Loucy (cell line): ENCODE results near the gene UHMK1.

ENCODE experiments used
- H2AFZ ChIP-seq: fragments of 200-600 bp; sonication (generic); 2 replicates; pipeline ENCODE4 v1.6.0; 2016; ENCODE audit warnings: antibody characterized with exemption, mild to moderate bottlenecking, low read length, moderate library complexity
- H3F3A ChIP-seq: fragments of 200-600 bp; 2 replicates; pipeline ENCODE4 v1.6.0; 2016; ENCODE audit warnings: antibody characterized with exemption, low read depth, mild to moderate bottlenecking
- H3K27me3 ChIP-seq: fragments of 200-600 bp; sonication (generic); 2 replicates; pipeline ENCODE4 v1.6.1; 2014; ENCODE audit warnings: low read length, mild to moderate bottlenecking; ENCODE audit not compliant: insufficient read depth, poor library complexity, severe bottlenecking
- H3K36me3 ChIP-seq: fragments of 200-600 bp; sonication (generic); 2 replicates; pipeline ENCODE4 v1.6.1; 2016; ENCODE audit warnings: low read length; ENCODE audit not compliant: insufficient read depth
- H3K4me1 ChIP-seq: fragments of 200-600 bp; sonication (generic); 2 replicates; pipeline ENCODE4 v1.5.1; 2014; ENCODE audit warnings: low read length, mild to moderate bottlenecking; ENCODE audit not compliant: insufficient read depth, poor library complexity, severe bottlenecking
- H3K4me2 ChIP-seq: fragments of 200-600 bp; sonication (generic); 2 replicates; pipeline ENCODE4 v1.6.0; 2014; ENCODE audit warnings: antibody characterized with exemption, low read length, low read depth, mild to moderate bottlenecking; ENCODE audit not compliant: poor library complexity, severe bottlenecking
- H3K4me3 ChIP-seq: fragments of 200-600 bp; sonication (generic); 2 replicates; pipeline ENCODE4 v1.5.1; 2014; ENCODE audit warnings: low read length, mild to moderate bottlenecking, mixed read lengths; ENCODE audit not compliant: poor library complexity, severe bottlenecking
- H3K79me2 ChIP-seq: fragments of 200-600 bp; sonication (generic); 2 replicates; pipeline ENCODE4 v1.6.1; 2014; ENCODE audit warnings: low read length; ENCODE audit not compliant: insufficient read depth
- H3K9ac ChIP-seq: fragments of 200-600 bp; sonication (generic); 2 replicates; pipeline ENCODE4 v1.6.0; 2014; ENCODE audit warnings: mild to moderate bottlenecking, low read depth, low read length, moderate library complexity; ENCODE audit not compliant: poor library complexity, severe bottlenecking
- H3K9me2 ChIP-seq: fragments of 200-600 bp; sonication (generic); replicated peaks from 2 replicates; pipeline ENCODE4 v1.6.1; 2016; ENCODE audit warnings: low read depth, low read length, mixed read lengths
- H3K9me3 ChIP-seq: fragments of 200-600 bp; sonication (generic); 2 replicates; pipeline ENCODE4 v1.6.1; 2014; ENCODE audit warnings: mild to moderate bottlenecking, antibody characterized with exemption, low read length, low read depth; ENCODE audit not compliant: insufficient read depth
- H4K20me1 ChIP-seq: fragments of 200-600 bp; sonication (generic); 2 replicates; pipeline ENCODE4 v1.6.0; 2014; ENCODE audit warnings: antibody characterized with exemption, low read length, mild to moderate bottlenecking; ENCODE audit not compliant: insufficient read depth, poor library complexity, severe bottlenecking
- EZH2phosphoT487 ChIP-seq: fragments of 200-600 bp; IDR thresholded peaks from 2 replicates; pipeline ENCODE4 v1.6.1; 2018; ENCODE audit warnings: antibody characterized with exemption, mild to moderate bottlenecking, moderate library complexity, borderline replicate concordance
- TF ChIP-seq, protein P1 (sequence below): fragments of 200-600 bp; sonication (generic); conservative IDR thresholded peaks from 2 replicates; pipeline ENCODE4 v1.5.1; 2014; ENCODE audit warnings: mild to moderate bottlenecking, antibody characterized with exemption, low read length

Gene UHMK1

DNA sequence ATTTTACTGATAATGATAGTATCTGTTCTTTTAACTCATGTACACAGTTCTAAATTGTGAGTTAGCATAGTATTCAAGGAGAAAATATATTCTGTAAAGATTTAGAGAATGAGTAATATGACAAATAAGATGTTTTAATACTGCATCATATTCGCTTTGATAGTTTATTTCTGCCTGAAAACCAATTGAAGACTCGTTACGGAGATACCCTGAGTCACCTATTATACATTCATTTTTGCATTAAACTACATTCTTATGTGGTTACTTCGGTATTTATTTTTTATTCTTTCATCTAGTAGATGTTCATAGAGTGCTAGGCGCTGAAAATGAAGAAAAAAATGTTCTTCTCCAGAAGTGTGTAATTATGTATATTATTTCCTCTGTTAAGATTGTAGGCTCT, 5.3 kb downstream of the UHMK1 start:
- H3K9ac ChIP-seq = no peak overlapping the region
- H3F3A ChIP-seq = no peaks in the 10 kb centered on the region
- H3K4me1 ChIP-seq = peaks cover 46% of the 10 kb centered on the region
- H3K9me2 ChIP-seq = no peaks in the 10 kb centered on the region
- H2AFZ ChIP-seq = no peak overlapping the region
- H3K4me3 ChIP-seq = peak overlapping the region; percentile 97
- peaks cover 49% of the 10 kb centered on the region for H4K20me1 ChIP-seq
- no peaks in the 10 kb centered on the region for H3K27me3 ChIP-seq
- peaks cover 40% of the 10 kb centered on the region for H3K36me3 ChIP-seq
- TF ChIP-seq, protein P1, sequence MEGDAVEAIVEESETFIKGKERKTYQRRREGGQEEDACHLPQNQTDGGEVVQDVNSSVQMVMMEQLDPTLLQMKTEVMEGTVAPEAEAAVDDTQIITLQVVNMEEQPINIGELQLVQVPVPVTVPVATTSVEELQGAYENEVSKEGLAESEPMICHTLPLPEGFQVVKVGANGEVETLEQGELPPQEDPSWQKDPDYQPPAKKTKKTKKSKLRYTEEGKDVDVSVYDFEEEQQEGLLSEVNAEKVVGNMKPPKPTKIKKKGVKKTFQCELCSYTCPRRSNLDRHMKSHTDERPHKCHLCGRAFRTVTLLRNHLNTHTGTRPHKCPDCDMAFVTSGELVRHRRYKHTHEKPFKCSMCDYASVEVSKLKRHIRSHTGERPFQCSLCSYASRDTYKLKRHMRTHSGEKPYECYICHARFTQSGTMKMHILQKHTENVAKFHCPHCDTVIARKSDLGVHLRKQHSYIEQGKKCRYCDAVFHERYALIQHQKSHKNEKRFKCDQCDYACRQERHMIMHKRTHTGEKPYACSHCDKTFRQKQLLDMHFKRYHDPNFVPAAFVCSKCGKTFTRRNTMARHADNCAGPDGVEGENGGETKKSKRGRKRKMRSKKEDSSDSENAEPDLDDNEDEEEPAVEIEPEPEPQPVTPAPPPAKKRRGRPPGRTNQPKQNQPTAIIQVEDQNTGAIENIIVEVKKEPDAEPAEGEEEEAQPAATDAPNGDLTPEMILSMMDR = no peak
- no peak for TF ChIP-seq EZH2phosphoT487
- H3K9me3 ChIP-seq = no peaks in the 10 kb centered on the region
- H3K4me2 ChIP-seq = peak overlapping the region; percentile 99
- H3K79me2 ChIP-seq = peaks cover 52% of the 10 kb centered on the region

- Histone ChIP-seq H3K79me2 (no peaks in the 10 kb centered on the region), H2AFZ (no peak overlapping the region), H3K9ac (no peak overlapping the region), H3K9me3 (no peaks in the 10 kb centered on the region), H3K27me3 (no peaks in the 10 kb centered on the region), H3F3A (no peaks in the 10 kb centered on the region), H3K9me2 (no peaks in the 10 kb centered on the region), H3K36me3 (peaks cover 40% of the 10 kb centered on the region), H3K4me2 (no peak overlapping the region), H3K4me3 (no peak overlapping the region), H4K20me1 (no peaks in the 10 kb centered on the region), H3K4me1 (no peaks in the 10 kb centered on the region)
- TF ChIP-seq, protein P1 = no peak
- TF ChIP-seq EZH2phosphoT487 = no peak
Measured at GRCh38 chr1:162527314-162527713, 29.7 kb downstream of the UHMK1 start.

GRCh38 chr1:162530307-162530987, 32.8 kb downstream of the UHMK1 start:
- H3K36me3 ChIP-seq = peaks cover 10% of the 10 kb centered on the region
- H2AFZ ChIP-seq = no peak overlapping the region
- no peaks in the 10 kb centered on the region for H3K79me2 ChIP-seq
- no peaks in the 10 kb centered on the region for H3K9me3 ChIP-seq
- no peaks in the 10 kb centered on the region for H3K4me1 ChIP-seq
- no peak overlapping the region for H3K4me2 ChIP-seq
- no peak overlapping the region for H3K9ac ChIP-seq
- TF ChIP-seq, protein P1 = no peak
- H3K27me3 ChIP-seq = no peaks in the 10 kb centered on the region
- H3K9me2 ChIP-seq = no peaks in the 10 kb centered on the region
- H3F3A ChIP-seq = no peaks in the 10 kb centered on the region
- no peaks in the 10 kb centered on the region for H4K20me1 ChIP-seq
- no peak overlapping the region for H3K4me3 ChIP-seq
